ENCODE results near the gene ATF4. TPM values are rescaled to one million over a fixed set of nuclear protein-coding genes. Genes with fewer than 3 reads are reported as not detected.
A peak's percentile ranks its signal among the peaks of the same experiment; 100 is the strongest.

Gene ATF4
- total RNA-seq, 1 experiment from 2014 or later = 717 TPM

GRCh38 chr22:39476664-39477063 lies 43.7 kb upstream of the ATF4 start:
- Mint-ChIP-seq H3K9me3 (ENCODE audit: unreplicated experiment) (no peaks in the 10 kb centered on the region), H3K4me1 (ENCODE audit: insufficient read depth, unreplicated experiment) (peaks cover 3% of the 10 kb centered on the region), H3K36me3 (ENCODE audit: insufficient read depth, unreplicated experiment) (no peaks in the 10 kb centered on the region), H3K4me3 (ENCODE audit: unreplicated experiment) (no peak overlapping the region), H3K27ac (ENCODE audit: low read depth, unreplicated experiment) (no peak overlapping the region), H3K27me3 (ENCODE audit: insufficient read depth, unreplicated experiment) (no peaks in the 10 kb centered on the region)
- TF ChIP-seq CTCF (IDR thresholded peaks at IDR 0.05; ENCODE audit: unreplicated experiment) = no peak
- DNase-seq (ENCODE audit: unreplicated experiment) = no peak
- ChIA-PET CTCF (interaction anchor here (0.7 to 1.6 kb wide), 2 partner anchors 17 to 647 kb away, joined by 3 to 5 read pairs; no protein-coding TSS in a partner anchor), POLR2A (no interaction called here)
- no TSS peak for BruUV-seq (replicated peaks)
- intact Hi-C loops (cut with micrococcal nuclease) = no loop called here

- H3K9me3 Mint-ChIP-seq (ENCODE audit: unreplicated experiment) = no peaks in the 10 kb centered on the region
Measured at GRCh38 chr22:39477542-39477941, 42.8 kb upstream of the ATF4 start.

GRCh38 chr22:39478441-39478850 lies 41.9 kb upstream of the ATF4 start:
- Mint-ChIP-seq H3K4me1 (ENCODE audit: insufficient read depth, unreplicated experiment) (no peaks in the 10 kb centered on the region), H3K36me3 (ENCODE audit: insufficient read depth, unreplicated experiment) (no peaks in the 10 kb centered on the region), H3K27me3 (ENCODE audit: insufficient read depth, unreplicated experiment) (no peaks in the 10 kb centered on the region), H3K9me3 (ENCODE audit: unreplicated experiment) (no peaks in the 10 kb centered on the region), H3K4me3 (ENCODE audit: unreplicated experiment) (no peak overlapping the region), H3K27ac (ENCODE audit: low read depth, unreplicated experiment) (no peak overlapping the region)
- BruUV-seq (replicated peaks) = no TSS peak
- no peak for TF ChIP-seq CTCF (IDR thresholded peaks at IDR 0.05; ENCODE audit: unreplicated experiment)
- CTCF ChIA-PET = interaction anchor here (0.5 to 1.6 kb wide), 5 partner anchors 15 to 160 kb away, joined by 3 to 5 read pairs (median 3); no protein-coding TSS in a partner anchor
- intact Hi-C loops (cut with micrococcal nuclease) = no loop called here
- POLR2A ChIA-PET = interaction anchor here (0.8 to 1.5 kb wide), 2 partner anchors 12 to 23 kb away, joined by 4 to 5 read pairs; partner anchors contain the start of gene MIEF1
- peak; percentile 42 for DNase-seq (ENCODE audit: unreplicated experiment)

More at GRCh38 chr22:39477542-39477941, 42.8 kb upstream of the ATF4 start:
- H3K27me3 Mint-ChIP-seq (ENCODE audit: insufficient read depth, unreplicated experiment) = no peaks in the 10 kb centered on the region
- no peak overlapping the region for H3K27ac Mint-ChIP-seq (ENCODE audit: low read depth, unreplicated experiment)
- DNase-seq (ENCODE audit: unreplicated experiment) = no peak
- CTCF ChIA-PET = interaction anchor here (1.6 kb wide), 1 partner anchor 16 kb away, joined by 5 read pairs; no protein-coding TSS in a partner anchor
- intact Hi-C loops (cut with micrococcal nuclease) = no loop called here
- no TSS peak for BruUV-seq (replicated peaks)
- no peaks in the 10 kb centered on the region for H3K4me1 Mint-ChIP-seq (ENCODE audit: insufficient read depth, unreplicated experiment)
- no peaks in the 10 kb centered on the region for H3K36me3 Mint-ChIP-seq (ENCODE audit: insufficient read depth, unreplicated experiment)
- POLR2A ChIA-PET = no interaction called here
- H3K4me3 Mint-ChIP-seq (ENCODE audit: unreplicated experiment) = no peak overlapping the region
- no peak for TF ChIP-seq CTCF (IDR thresholded peaks at IDR 0.05; ENCODE audit: unreplicated experiment)

- intact Hi-C loops (cut with micrococcal nuclease) = no loop called here
- no peaks in the 10 kb centered on the region for H3K36me3 Mint-ChIP-seq (ENCODE audit: insufficient read depth, unreplicated experiment)
- no peaks in the 10 kb centered on the region for H3K9me3 Mint-ChIP-seq (ENCODE audit: unreplicated experiment)
- CTCF ChIA-PET = interaction anchor here (0.9 kb wide), 1 partner anchor 161 kb away, joined by 3 read pairs; no protein-coding TSS in a partner anchor
- no TSS peak for BruUV-seq (replicated peaks)
- H3K27me3 Mint-ChIP-seq (ENCODE audit: insufficient read depth, unreplicated experiment) = no peaks in the 10 kb centered on the region
- no peak for DNase-seq (ENCODE audit: unreplicated experiment)
- H3K4me1 Mint-ChIP-seq (ENCODE audit: insufficient read depth, unreplicated experiment) = no peaks in the 10 kb centered on the region
- H3K4me3 Mint-ChIP-seq (ENCODE audit: unreplicated experiment) = no peak overlapping the region
- TF ChIP-seq CTCF (IDR thresholded peaks at IDR 0.05; ENCODE audit: unreplicated experiment) = no peak
- no peak overlapping the region for H3K27ac Mint-ChIP-seq (ENCODE audit: low read depth, unreplicated experiment)
- POLR2A ChIA-PET = interaction anchor here (1.5 kb wide), 1 partner anchor 11 kb away, joined by 4 read pairs; no protein-coding TSS in a partner anchor
Measured at GRCh38 chr22:39479254-39479653, 41.1 kb upstream of the ATF4 start.

Measured in MCF 10A (cell line).